SJSA1 (cell line): ENCODE data around the gene KCP. TPM values are rescaled to one million over a fixed set of nuclear protein-coding genes. Genes with fewer than 3 reads are reported as not detected.
"Not testable (repeated sequence)": the region's sequence is repeated elsewhere in the genome, so short reads cannot be mapped to it uniquely, and the experiment has no call there.

ENCODE experiments used
- DNase-seq, 2 experiments: peaks; one replicate each; pipeline ENCODE4 v3.0.0-alpha.2; 2015 to 2020; ENCODE audit warnings: low spot score in 2 of 2, low read depth in 1 of 2
- H3K27ac ChIP-seq: fragments of 250-450 bp; sonication (Bioruptor Pico); 2 replicates; pipeline ENCODE4 v1.5.1; 2020; ENCODE audit warnings: mild to moderate bottlenecking, moderate library complexity
- H3K27me3 ChIP-seq: fragments of 250-450 bp; sonication (Bioruptor Pico); replicated peaks from 2 replicates; pipeline ENCODE4 v1.5.1; 2020; ENCODE audit warnings: mild to moderate bottlenecking, moderate library complexity
- H3K36me3 ChIP-seq: fragments of 250-450 bp; sonication (Bioruptor Pico); 2 replicates; pipeline ENCODE4 v1.5.1; 2020; ENCODE audit warnings: mild to moderate bottlenecking
- H3K4me1 ChIP-seq: fragments of 250-450 bp; sonication (Bioruptor Pico); replicated peaks from 2 replicates; pipeline ENCODE4 v1.6.1; 2021; ENCODE audit warnings: mild to moderate bottlenecking
- H3K4me3 ChIP-seq: fragments of 250-450 bp; sonication (Bioruptor Pico); 2 replicates; pipeline ENCODE4 v1.5.1; 2020; ENCODE audit warnings: mild to moderate bottlenecking
- H3K9me3 ChIP-seq: fragments of 250-450 bp; sonication (Bioruptor Pico); replicated peaks from 2 replicates; pipeline ENCODE4 v1.5.1; 2020; ENCODE audit warnings: mild to moderate bottlenecking
- total RNA-seq: library from RNA; depleted of rRNA; stranded (reverse); fragments of >200 nt; shearing (Covaris generic); gene quantifications from 2 replicates; pipeline ENCODE4 v1.2.3, GENCODE V29; 2014

The KCP gene
- total RNA-seq, 1 experiment from 2014 or later: not detected

DNA sequence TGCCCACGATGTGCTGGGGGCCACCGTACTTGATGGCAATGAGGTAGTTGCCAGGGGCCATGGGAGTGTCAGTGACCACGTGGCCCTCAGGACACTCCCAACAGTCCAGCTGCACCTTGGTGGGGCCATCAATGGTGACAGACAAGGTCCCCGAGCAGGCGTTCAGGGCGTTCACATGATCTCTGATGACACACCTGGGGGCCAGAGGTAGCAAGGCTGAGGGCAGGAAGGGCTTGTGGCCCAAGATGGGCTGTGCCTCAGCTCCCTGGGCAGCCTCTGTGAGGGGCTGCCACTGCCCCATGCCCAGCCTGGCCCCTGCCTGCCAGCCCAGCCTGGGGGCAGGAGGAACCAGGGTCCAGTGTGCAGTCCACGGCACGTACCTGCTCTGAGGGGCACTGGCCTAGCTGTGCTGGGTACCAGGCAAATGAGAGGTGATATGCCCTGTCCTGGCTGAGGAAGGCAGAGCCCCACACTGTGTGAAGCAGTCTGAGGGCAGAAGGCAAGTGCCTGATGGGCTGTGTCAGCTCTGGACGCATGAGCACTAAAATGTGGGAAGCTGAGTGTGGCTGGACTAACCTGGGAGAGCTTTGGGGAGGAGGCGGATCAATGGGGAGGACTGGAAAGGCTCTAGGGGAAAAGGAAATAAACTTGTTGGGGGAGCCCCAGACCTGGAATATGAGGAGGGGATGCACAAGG lies 3.5 kb upstream of the KCP start:
- H3K27me3 ChIP-seq: peaks cover 21% of the 10 kb centered on the region
- no peaks in the 10 kb centered on the region for H3K9me3 ChIP-seq
- no peak overlapping the region for H3K4me3 ChIP-seq
- peaks cover 11% of the 10 kb centered on the region for H3K4me1 ChIP-seq
- no peaks in the 10 kb centered on the region for H3K36me3 ChIP-seq
- H3K27ac ChIP-seq: no peak overlapping the region
- no peak for DNase-seq

DNA sequence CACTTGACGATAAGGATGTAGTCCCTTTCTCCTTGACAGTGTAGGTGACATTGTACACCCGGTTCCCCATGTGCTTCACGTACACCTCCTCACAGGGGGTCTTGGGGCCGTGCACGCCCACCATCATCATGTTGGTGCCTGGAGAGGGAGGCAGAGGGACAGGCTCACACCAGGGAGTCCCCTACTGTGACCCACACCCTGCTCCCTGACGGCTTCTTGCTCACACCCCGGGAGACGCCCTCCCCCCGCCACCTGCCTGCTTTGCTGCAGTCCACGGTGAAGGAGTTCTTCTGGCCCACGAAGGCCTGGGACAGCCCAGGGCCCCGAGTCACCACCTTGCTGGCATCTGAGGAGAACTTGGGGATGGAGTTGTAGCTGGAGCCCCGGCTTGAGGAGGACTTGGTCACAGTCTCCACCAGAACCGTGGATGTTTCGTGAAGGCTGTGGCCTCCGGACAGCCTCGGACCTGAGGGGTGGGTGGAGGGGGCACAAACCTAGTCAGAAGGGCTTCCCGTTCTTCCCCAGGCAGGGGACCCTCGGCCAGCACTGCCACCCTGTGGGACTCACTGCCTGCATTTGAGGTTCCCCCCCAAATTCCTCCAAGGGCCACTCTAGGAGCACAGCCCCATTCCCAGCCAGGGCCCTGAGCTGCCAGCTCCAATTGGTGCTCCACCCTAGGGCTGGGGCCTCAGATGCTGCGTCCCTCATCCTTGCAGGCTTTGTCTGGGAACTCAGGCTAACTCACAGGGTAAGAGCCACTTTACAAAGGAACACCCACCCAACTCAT lies 2.4 kb upstream of the KCP start:
- Histone ChIP-seq H3K27me3 (peaks cover 26% of the 10 kb centered on the region; the same call in 1 of the 2 replicates), H3K4me1 (peaks cover 11% of the 10 kb centered on the region)
- not testable (repeated sequence) for H3K36me3 ChIP-seq, H3K9me3 ChIP-seq, DNase-seq, H3K27ac ChIP-seq, H3K4me3 ChIP-seq

DNA sequence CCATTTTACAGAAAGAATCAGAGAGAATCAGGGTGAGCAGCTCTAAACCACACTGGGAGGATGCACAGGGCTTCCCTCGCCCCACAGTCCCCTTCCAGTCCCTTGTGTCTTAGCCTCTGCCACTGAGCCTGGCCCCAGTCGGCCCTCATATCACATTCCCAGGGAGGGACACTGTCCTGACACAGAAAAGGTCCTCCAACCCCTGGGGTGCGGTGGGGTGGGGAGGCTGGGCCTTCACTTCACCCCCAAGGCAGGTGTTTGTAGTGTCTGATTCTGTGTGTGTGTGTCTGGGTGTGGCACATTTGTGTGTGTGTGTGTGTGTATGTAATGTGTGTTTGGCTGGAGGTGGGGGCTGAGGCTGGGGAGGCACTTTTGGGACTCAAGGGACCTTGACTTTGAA lies 1.8 kb upstream of the KCP start:
- H3K4me3 ChIP-seq: no peak overlapping the region
- peaks cover 26% of the 10 kb centered on the region; the same call in 1 of the 2 replicates for H3K27me3 ChIP-seq
- DNase-seq: no peak

DNA sequence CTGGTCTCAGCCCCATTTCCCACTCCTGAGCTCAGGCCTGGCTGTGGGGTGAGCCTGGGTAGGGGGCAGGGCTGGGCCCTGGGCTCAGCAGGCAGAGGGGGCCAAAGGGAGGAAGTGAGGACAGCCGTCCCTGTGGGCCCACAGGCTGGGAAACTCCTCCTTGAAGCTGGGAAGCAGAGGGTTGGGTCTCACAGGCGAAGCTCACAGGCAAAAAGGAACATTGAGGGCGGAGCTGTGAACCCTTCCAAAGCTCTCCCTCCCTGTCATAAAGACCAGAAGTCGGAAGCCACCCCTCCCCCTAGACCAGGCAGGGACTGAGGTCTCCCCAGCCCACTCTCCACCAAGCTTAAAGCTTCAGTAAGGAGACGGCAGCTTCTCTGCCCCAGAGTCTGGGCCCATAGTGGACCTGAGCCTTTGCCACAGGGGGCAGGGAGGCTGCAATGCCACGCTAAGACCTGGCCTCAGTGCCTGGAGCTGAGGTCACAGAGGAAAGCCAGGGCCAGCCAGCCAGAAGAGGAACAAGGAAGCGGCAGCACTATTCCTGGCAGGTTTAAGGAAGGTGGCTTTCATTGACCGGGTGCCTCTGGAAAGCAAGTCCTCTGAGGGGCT lies 1.0 kb upstream of the KCP start:
- H3K9me3 ChIP-seq: no peaks in the 10 kb centered on the region
- H3K27ac ChIP-seq: no peak overlapping the region
- no peak for DNase-seq
- no peaks in the 10 kb centered on the region for H3K36me3 ChIP-seq
- H3K4me1 ChIP-seq: peaks cover 11% of the 10 kb centered on the region
- H3K27me3 ChIP-seq: peaks cover 26% of the 10 kb centered on the region; the same call in 1 of the 2 replicates
- H3K4me3 ChIP-seq: no peak overlapping the region

More for the DNA sequence above, 1.8 kb upstream of the KCP start:
- Histone ChIP-seq H3K27ac (no peak overlapping the region), H3K36me3 (no peaks in the 10 kb centered on the region), H3K9me3 (no peaks in the 10 kb centered on the region), H3K4me1 (peaks cover 11% of the 10 kb centered on the region)

DNA sequence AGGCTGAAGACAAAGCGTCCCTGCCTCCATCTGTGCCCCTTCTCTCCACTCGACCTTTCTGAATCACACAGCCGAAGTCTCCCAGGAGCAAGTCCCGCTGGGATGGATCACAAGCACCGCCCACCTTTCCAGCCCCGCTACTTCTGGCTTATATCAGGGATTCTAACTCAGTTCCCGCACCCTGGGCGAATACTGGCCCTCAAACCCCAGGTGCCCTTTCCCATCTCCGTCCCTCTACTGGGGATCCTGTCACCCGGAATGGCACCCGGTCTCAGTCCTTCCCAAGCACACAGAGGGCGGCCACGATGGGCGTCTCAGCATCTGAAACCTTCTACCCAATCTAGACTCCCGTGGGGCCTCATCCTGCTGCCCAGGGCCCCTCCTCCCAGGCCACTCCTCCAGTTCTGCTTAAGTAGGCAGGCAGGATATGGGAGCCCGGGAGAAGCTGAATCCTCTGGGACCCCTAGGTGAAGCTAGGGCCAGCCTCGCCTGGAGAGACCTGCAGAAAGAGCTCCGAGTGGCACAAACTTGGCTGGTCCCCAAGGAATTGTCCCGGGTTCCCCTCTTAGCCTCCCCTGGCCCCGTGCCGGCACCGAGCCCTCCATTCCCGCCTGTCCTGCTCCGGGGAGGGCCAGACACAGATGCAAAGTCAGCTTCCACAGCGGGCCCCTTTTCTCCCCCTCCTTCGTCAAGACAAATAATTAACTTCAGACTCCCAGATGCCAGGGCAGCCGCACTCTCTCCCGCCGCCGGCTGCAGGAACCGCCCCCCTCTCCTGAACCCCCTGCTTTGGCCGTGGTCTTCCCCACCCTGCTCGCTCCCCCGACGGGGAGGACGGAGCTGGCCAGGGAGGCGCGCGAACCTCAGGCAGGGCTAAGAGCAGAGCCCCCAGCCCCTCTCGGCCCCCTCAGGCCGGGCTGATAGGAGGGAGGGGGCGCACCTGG lies 612 bp downstream of the KCP start:
- Histone ChIP-seq H3K9me3 (no peaks in the 10 kb centered on the region), H3K36me3 (no peaks in the 10 kb centered on the region), H3K27ac (no peak overlapping the region), H3K27me3 (peaks cover 27% of the 10 kb centered on the region; the same call in 1 of the 2 replicates), H3K4me3 (peak overlapping the region; percentile 26), H3K4me1 (peaks cover 11% of the 10 kb centered on the region)
- DNase-seq: peak in 1 of 2 experiments; percentile 34

DNA sequence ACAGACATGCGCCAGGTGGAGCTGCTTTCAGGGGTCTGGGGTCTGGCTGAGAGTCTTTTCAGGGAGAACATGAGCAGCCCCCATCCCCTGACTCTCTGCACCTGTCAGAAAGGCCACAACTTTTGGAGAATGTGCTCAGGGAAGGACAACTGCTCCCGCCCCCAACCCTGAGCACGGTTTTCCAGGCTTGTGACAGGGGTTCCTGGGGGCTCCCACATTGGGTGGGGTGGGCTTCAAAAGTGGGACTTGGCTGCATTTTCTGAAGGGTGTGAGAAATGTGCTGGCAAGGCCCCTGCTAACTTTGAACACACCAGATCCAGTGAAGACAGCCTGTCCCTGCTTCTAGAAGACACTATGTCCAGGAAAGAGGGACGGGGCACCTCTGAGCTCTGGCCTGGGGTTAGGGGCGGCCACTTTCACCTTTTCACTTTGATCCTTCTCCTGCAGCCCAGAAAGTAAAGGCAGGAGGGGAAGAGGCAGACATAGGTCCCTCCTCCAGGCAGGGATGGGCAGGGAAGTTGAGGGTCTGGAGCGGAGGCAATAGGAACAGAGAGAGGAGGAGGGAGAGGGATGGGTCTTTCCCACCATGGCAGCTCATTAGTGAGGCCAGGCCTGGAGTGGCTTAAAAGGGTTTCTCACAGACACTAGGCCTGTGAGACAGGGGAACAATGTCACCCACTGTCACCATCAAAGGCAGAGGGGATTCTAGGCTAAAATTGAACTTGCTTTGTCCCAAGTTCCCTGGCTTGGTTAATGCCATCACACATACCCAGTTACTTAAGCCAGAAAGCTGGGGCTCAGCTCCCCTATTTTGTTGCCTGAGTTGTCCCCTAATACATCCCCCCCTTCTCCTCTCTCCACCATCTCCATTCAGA lies 1.5 kb downstream of the KCP start:
- H3K4me3 ChIP-seq: no peak overlapping the region

DNA sequence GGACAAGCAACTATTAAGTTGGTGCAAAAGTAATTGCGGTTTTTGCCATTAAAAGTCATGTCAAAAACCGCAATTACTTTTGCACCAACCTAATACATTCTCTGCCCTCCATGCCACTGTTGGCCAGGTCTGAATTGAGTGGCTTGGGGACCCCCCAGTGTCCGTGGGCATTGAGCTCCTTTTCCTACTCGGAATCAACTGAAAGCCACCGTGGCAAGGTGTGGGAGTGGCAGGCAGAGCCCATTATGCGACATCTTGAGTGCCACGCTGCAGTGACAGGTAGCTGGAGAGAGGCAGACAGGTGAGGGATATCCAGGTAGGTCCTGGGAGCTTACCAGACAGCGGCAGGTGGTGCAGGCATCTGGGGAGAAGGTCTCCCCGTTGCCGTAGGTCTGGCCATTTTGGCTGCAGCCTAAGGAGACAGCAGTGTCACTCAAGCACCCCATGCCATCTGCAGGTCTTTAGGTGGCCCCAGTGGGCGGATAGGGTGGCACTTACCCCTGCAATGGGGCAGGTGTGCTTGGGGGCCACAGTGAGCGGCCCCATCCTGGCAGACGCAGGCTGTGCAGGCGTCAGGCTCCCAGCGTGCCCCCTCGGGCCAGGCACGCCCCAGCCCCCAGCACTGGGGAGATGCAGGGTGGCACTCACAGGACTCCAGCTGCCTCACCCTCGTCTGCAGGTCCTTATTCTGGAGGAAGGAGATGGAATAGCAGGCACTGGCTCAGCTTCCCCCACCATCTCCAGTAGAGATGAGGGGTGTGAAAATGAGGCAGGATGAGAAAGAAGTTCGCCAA lies 3.5 kb downstream of the KCP start:
- H3K36me3 ChIP-seq: no peaks in the 10 kb centered on the region
- peaks cover 21% of the 10 kb centered on the region; the same call in 1 of the 2 replicates for H3K27me3 ChIP-seq
- peaks cover 11% of the 10 kb centered on the region for H3K4me1 ChIP-seq
- DNase-seq: no peak
- no peaks in the 10 kb centered on the region for H3K9me3 ChIP-seq
- no peak overlapping the region for H3K4me3 ChIP-seq
- no peak overlapping the region for H3K27ac ChIP-seq

More for the DNA sequence above, 1.5 kb downstream of the KCP start:
- H3K27me3 ChIP-seq: peaks cover 21% of the 10 kb centered on the region; the same call in 1 of the 2 replicates
- H3K9me3 ChIP-seq: no peaks in the 10 kb centered on the region
- H3K4me1 ChIP-seq: peaks cover 11% of the 10 kb centered on the region
- no peak overlapping the region for H3K27ac ChIP-seq
- no peaks in the 10 kb centered on the region for H3K36me3 ChIP-seq
- no peak for DNase-seq

DNA sequence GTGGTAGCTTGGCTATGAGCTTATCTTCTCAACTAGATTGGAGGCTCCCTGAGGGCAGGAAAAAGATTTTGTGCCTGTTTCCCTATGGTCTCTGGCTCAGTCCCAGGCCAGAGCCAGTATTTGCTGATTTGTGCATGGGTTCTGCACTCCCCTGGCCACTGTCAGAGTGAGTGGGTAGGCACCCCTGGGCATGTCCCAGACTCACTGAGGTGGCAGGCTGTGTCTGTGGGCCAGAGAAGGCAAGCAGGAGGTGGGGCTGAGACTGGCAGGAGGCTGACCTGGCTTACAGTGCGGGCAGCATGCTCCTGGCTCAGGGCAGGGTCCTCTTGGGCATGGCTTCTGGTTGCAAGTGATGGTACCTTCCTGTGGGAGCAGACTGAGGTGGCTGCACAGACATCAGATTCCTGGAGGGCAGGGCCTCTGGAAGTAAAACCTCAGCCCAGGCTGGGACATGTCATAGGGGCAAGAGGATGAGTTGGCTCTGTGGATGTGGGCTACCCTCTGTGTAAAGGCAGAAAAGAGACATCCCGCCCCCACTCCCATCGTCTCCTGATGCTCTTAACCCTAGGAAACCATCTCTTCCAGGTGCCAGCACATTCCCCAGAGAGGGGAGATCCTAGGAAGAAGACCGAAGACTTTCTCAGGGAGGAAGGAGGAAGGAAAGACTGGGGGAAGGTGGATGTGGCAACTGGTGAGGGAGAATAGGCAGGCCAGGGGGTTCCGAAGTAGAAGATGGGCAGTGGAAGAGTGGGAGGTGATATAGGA lies 4.3 kb downstream of the KCP start:
- no peaks in the 10 kb centered on the region for H3K9me3 ChIP-seq
- no peak overlapping the region for H3K4me3 ChIP-seq
- no peak for DNase-seq
- H3K27ac ChIP-seq: no peak overlapping the region
- peaks cover 21% of the 10 kb centered on the region; the same call in 1 of the 2 replicates for H3K27me3 ChIP-seq
- H3K4me1 ChIP-seq: peaks cover 11% of the 10 kb centered on the region
- no peaks in the 10 kb centered on the region for H3K36me3 ChIP-seq

DNA sequence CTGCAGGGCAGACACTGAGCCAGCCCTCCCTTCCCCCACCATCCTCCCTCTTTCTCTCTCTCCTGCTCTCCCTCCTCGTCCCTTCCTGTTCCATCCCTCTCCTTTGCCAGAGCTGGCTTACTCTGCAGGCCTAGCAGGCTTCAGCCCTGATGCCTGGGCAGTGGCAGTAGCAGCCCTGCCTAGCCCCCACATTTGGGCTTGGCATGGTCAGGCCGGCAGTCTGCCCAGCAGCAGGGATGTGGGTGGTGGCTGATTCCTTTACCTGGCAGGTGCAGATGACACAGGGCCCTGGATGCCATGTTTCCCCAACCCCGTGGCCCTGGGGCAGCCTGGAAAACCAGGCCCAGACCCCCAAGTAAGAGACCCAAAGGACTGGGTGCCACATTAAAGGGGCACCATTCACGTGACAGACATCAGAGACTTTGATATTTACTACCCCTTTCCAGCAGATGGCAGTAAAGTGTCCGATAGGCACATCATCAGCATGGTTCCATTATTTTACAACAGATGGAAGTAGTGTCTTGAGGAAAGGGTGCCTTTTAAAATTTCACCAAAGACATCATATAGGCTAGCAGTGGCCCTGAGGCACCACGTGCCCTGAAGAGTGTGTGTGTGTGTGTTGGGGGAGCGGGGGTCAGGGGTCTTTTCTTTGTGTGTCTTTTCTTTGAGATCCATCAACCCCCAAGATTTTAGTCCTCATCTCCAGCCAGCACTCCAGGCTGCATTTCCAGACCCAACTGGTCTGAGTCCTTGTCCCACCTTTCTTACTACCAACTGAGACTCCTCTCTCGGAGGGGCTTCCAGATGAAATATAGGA lies 5.9 kb downstream of the KCP start:
- H3K36me3 ChIP-seq: no peaks in the 10 kb centered on the region
- H3K4me3 ChIP-seq: no peak overlapping the region
- peaks cover 16% of the 10 kb centered on the region; the same call in 1 of the 2 replicates for H3K27me3 ChIP-seq
- peaks cover 4% of the 10 kb centered on the region for H3K4me1 ChIP-seq
- no peak overlapping the region for H3K27ac ChIP-seq
- H3K9me3 ChIP-seq: no peaks in the 10 kb centered on the region
- DNase-seq: peak in 1 of 2 experiments; percentile 21

DNA sequence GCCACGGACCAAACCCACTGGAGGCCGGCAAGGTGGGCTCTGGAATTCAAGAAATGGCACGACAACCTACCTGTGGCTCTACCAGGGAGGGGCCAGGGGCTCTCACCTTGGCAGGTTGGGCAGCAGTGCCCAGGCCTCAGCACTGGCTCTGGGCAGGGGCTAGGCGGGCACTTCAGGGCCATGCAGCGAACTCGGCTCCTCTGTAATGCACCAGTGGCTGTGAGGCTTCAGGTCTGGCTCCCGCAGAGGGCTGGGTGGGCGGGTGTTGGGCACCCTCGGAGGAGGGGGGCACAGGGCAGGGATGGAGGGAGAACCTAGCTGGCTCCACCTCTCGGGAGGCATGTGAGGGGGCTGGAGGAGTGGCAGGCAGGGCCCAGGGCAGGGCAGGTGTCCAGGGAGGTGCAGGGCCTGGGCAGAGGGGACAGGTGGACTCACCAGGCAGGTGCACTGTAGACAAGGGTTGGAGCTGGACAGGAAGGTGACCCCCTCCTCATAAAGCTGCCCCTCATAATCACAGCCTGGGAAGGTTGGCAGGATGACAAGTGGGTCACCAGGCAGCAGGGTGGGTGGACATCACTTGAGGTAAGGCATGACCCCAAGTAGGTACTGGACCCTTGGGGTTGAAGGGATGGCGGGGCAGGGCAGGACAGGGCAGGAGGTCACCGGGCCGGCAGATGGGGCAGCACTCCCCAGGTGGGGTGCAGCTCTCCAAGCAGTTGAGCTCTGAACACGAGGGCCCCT lies 6.7 kb downstream of the KCP start:
- Histone ChIP-seq H3K27me3 (0 out of 2 replicates have a peak, but pooled peaks cover 8% of the 10 kb centered on the region), H3K9me3 (no peaks in the 10 kb centered on the region), H3K4me3 (no peak overlapping the region), H3K36me3 (no peaks in the 10 kb centered on the region), H3K4me1 (no peaks in the 10 kb centered on the region), H3K27ac (no peak overlapping the region)
- DNase-seq: no peak
